Esophagus muscularis mucosa (tissue), 4 donors: ENCODE measurements around the gene CPNE5.

ENCODE experiments used
- EP300 ChIP-seq: sonication (generic); formaldehyde crosslinking; IDR thresholded peaks from one replicate; pipeline ENCODE4 v1.6.1; 2017; ENCODE audit warnings: antibody characterized with exemption
- POLR2A ChIP-seq: fragments of 450-650 bp; IDR thresholded peaks from one replicate; pipeline ENCODE4 v1.6.1; 2017; ENCODE audit warnings: antibody characterized with exemption, moderate library complexity, mild to moderate bottlenecking, low read depth
- POLR2AphosphoS5 ChIP-seq, 2 donors: sonication (generic); formaldehyde crosslinking; IDR thresholded peaks; one replicate each; pipeline ENCODE4 v1.6.1; 2017; ENCODE audit warnings: antibody characterized with exemption in 2 of 2
- TF ChIP-seq, protein P1 (sequence below), 3 experiments: fragments of 200-600 bp in 2 of 3; fragments of 450-650 bp in 1 of 3; sonication (generic) in 2 of 3; IDR thresholded peaks; one replicate each; pipeline ENCODE4 v1.5.1; 2017 to 2019; ENCODE audit warnings: antibody characterized with exemption in 3 of 3, mild to moderate bottlenecking in 2 of 3, moderate library complexity in 1 of 3

DNA sequence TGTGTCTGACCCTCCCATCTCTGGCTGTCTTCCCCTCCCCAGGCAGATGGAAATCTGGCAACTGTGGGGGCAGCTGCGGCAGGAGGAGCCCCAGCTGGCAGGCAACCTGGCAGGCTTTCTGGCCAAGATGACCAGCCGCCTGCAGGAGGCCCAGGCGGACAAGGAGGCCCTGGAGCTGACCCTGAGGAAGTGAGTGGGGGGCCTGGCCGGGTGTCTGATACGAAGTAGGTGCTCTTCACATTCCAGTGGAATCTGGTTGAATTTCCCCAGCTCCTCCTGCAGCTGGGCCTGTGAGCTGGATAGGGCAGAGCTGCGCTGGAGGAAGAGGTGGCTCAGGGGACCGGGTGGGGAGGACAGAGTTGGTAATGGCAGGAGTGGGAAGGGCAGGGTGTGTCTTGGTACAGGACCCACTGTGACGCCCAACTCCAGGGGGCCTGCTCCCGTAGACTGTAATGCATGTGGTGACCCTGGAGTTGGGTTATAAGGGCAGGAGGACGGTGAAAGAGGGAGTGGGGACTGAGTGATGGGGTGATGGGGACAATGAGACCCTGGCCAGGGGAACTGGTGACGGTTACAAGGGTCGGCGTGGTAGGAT, 121.9 kb downstream of the CPNE5 start:
- TF ChIP-seq, protein P1, sequence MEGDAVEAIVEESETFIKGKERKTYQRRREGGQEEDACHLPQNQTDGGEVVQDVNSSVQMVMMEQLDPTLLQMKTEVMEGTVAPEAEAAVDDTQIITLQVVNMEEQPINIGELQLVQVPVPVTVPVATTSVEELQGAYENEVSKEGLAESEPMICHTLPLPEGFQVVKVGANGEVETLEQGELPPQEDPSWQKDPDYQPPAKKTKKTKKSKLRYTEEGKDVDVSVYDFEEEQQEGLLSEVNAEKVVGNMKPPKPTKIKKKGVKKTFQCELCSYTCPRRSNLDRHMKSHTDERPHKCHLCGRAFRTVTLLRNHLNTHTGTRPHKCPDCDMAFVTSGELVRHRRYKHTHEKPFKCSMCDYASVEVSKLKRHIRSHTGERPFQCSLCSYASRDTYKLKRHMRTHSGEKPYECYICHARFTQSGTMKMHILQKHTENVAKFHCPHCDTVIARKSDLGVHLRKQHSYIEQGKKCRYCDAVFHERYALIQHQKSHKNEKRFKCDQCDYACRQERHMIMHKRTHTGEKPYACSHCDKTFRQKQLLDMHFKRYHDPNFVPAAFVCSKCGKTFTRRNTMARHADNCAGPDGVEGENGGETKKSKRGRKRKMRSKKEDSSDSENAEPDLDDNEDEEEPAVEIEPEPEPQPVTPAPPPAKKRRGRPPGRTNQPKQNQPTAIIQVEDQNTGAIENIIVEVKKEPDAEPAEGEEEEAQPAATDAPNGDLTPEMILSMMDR (IDR thresholded peaks at IDR 0.05) = no peak
- TF ChIP-seq EP300 = no peak
- no peak for TF ChIP-seq POLR2A
- no peak for TF ChIP-seq POLR2AphosphoS5 (IDR thresholded peaks at IDR 0.05)
